CD14-positive monocyte (primary cell): ENCODE results near the gene ADGRL3. TPM values are rescaled to one million over a fixed set of nuclear protein-coding genes. Genes with fewer than 3 reads are reported as not detected.

ENCODE experiments used
- DNase-seq, 3 donors: peaks; one replicate each; pipeline ENCODE4 v3.0.0-alpha.2; 2011 to 2022
- H2AFZ ChIP-seq: 2 replicates; pipeline ENCODE4 v1.6.0; 2012; ENCODE audit warnings: mild to moderate bottlenecking, low read depth, low read length, inconsistent platforms; ENCODE audit not compliant: insufficient read depth, poor library complexity, severe bottlenecking
- H3K27ac ChIP-seq, 2 donors: 1 replicate in 1 of 2; 2 replicates in 1 of 2; pipeline ENCODE4 v1.5.1; 2012 to 2013; ENCODE audit warnings: low read length in 2 of 2, control low read depth in 1 of 2, inconsistent platforms in 1 of 2, low read depth in 1 of 2, mild to moderate bottlenecking in 1 of 2
- H3K27me3 ChIP-seq, 2 donors: one replicate each; pipeline versions ENCODE4 v1.6.0 to v1.6.1; 2011 to 2013; ENCODE audit warnings: low read length in 2 of 2; ENCODE audit not compliant: control insufficient read depth in 2 of 2, insufficient read depth in 2 of 2
- H3K36me3 ChIP-seq, 2 donors: replicated peaks in 1 of 2; 1 replicate in 1 of 2; 2 replicates in 1 of 2; pipeline versions ENCODE4 v1.5.1 to v1.6.1; 2012 to 2013; ENCODE audit warnings: low read length in 2 of 2, control low read depth in 1 of 2, inconsistent platforms in 1 of 2, mild to moderate bottlenecking in 1 of 2; ENCODE audit not compliant: insufficient read depth in 2 of 2, control insufficient read depth in 1 of 2
- H3K4me1 ChIP-seq, 2 donors: 1 replicate in 1 of 2; 2 replicates in 1 of 2; pipeline versions ENCODE4 v1.5.1 to v1.6.1; 2012 to 2013; ENCODE audit warnings: low read length in 2 of 2, control low read depth in 1 of 2, inconsistent platforms in 1 of 2, mild to moderate bottlenecking in 1 of 2, moderate library complexity in 1 of 2; ENCODE audit not compliant: insufficient read depth in 2 of 2, control insufficient read depth in 1 of 2
- H3K4me2 ChIP-seq: replicated peaks from 2 replicates; pipeline ENCODE3; 2012; ENCODE audit warnings: low read length, moderate library complexity, mild to moderate bottlenecking; ENCODE audit not compliant: poor library complexity, severe bottlenecking; ENCODE audit errors: extremely low read depth
- H3K4me3 ChIP-seq, 3 experiments: fragments of 200-600 bp in 1 of 3; sonication (generic) in 1 of 3; replicated peaks in 1 of 3; 1 replicate in 2 of 3; 2 replicates in 1 of 3; pipeline ENCODE4 v1.5.1; 2011 to 2013; ENCODE audit warnings: low read length in 3 of 3, mild to moderate bottlenecking in 3 of 3, control low read depth in 2 of 3, low read depth in 2 of 3, inconsistent platforms in 1 of 3, moderate library complexity in 1 of 3
- H3K79me2 ChIP-seq: 2 replicates; pipeline ENCODE4 v1.6.0; 2012; ENCODE audit warnings: mild to moderate bottlenecking, control low read depth, inconsistent platforms, low read length, moderate library complexity; ENCODE audit not compliant: insufficient read depth
- H3K9ac ChIP-seq: 2 replicates; pipeline ENCODE4 v1.6.0; 2017; ENCODE audit warnings: low read length, mild to moderate bottlenecking; ENCODE audit not compliant: insufficient read depth, poor library complexity, severe bottlenecking
- H3K9me3 ChIP-seq, 2 donors: replicated peaks in 1 of 2; 1 replicate in 1 of 2; 2 replicates in 1 of 2; pipeline versions ENCODE4 v1.5.1 to v1.6.1; 2012 to 2013; ENCODE audit warnings: low read length in 2 of 2, control low read depth in 1 of 2; ENCODE audit not compliant: control insufficient read depth in 1 of 2, insufficient read depth in 1 of 2
- H4K20me1 ChIP-seq: 2 replicates; pipeline ENCODE4 v1.6.0; 2012; ENCODE audit warnings: mild to moderate bottlenecking, low read length, control low read depth, moderate library complexity; ENCODE audit not compliant: insufficient read depth
- H3K27ac Mint-ChIP-seq, 7 donors: one replicate each; pipeline ENCODE4 v1.8.0; 2020; ENCODE audit warnings: mild to moderate bottlenecking in 7 of 7, mixed read lengths in 7 of 7, moderate library complexity in 6 of 7, inconsistent platforms in 2 of 7
- H3K27me3 Mint-ChIP-seq, 3 donors: one replicate each; pipeline ENCODE4 v1.8.0; 2021 to 2022; ENCODE audit warnings: low read depth in 3 of 3, mild to moderate bottlenecking in 3 of 3, mixed read lengths in 3 of 3, moderate library complexity in 3 of 3, inconsistent platforms in 1 of 3
- H3K36me3 Mint-ChIP-seq, 2 donors: one replicate each; pipeline ENCODE4 v1.8.0; 2020; ENCODE audit warnings: mixed read lengths in 2 of 2, inconsistent platforms in 1 of 2, mild to moderate bottlenecking in 1 of 2
- H3K4me1 Mint-ChIP-seq: one replicate; pipeline ENCODE4 v1.8.0; 2020; ENCODE audit warnings: mild to moderate bottlenecking, mixed read lengths
- H3K4me3 Mint-ChIP-seq, 2 donors: one replicate each; pipeline ENCODE4 v1.8.0; 2020; ENCODE audit warnings: mild to moderate bottlenecking in 2 of 2, mixed read lengths in 2 of 2, moderate library complexity in 1 of 2
- H3K9me3 Mint-ChIP-seq, 7 donors: one replicate each; pipeline ENCODE4 v1.8.0; 2020 to 2022; ENCODE audit warnings: mixed read lengths in 7 of 7, mild to moderate bottlenecking in 6 of 7, moderate library complexity in 6 of 7, inconsistent platforms in 2 of 7
- CTCF ChIP-seq: fragments of 200-600 bp; IDR thresholded peaks from one replicate; pipeline ENCODE4 v1.8.0; 2022; ENCODE audit warnings: antibody characterized with exemption, mild to moderate bottlenecking
- WGBS: methylation state at CpG from one replicate; pipeline ENCODE4 v1.1.5; 2013; ENCODE audit warnings: missing lambda C conversion rate; ENCODE audit not compliant: insufficient coverage; 5-methylcytosine and 5-hydroxymethylcytosine counted together
- intact Hi-C, 2 donors: fragments of 100-400 bp; cut with micrococcal nuclease; formaldehyde crosslinking; loops; one replicate each; pipeline versions ENCODE4 v1.15.0 to v1.15.1; 2023
- polyA plus RNA-seq, 3 donors: library from polyadenylated mRNA; depleted of rRNA in 1 of 3; unstranded in 2 of 3; stranded (reverse) in 1 of 3; fragments of 300-500 nt in 2 of 3; fragments of >200 nt in 1 of 3; fragmentation: Illumina TruSeq in 2 of 3; gene quantifications; 1 replicate in 2 of 3; 2 replicates in 1 of 3; pipeline ENCODE4 v1.2.3, GENCODE V29; 2012 to 2021

Gene ADGRL3
- polyA plus RNA-seq, 3 donors = not detected

GRCh38 chr4:61785761-61786160 lies 585.6 kb downstream of the ADGRL3 start:
- Histone ChIP-seq H3K4me2 (no peak overlapping the region), H3K9ac (no peak overlapping the region), H3K27ac (no peak overlapping the region), H3K79me2 (no peaks in the 10 kb centered on the region), H3K9me3 (no peaks in the 10 kb centered on the region), H4K20me1 (no peaks in the 10 kb centered on the region), H3K36me3 (no peaks in the 10 kb centered on the region), H3K27me3 (no peaks in the 10 kb centered on the region), H2AFZ (no peak overlapping the region), H3K4me3 (no peak overlapping the region), H3K4me1 (no peaks in the 10 kb centered on the region)
- H3K4me3 Mint-ChIP-seq = no peak overlapping the region
- H3K36me3 Mint-ChIP-seq = no peaks in the 10 kb centered on the region
- intact Hi-C loops = no loop called here
- no peaks in the 10 kb centered on the region for H3K4me1 Mint-ChIP-seq
- no CpG with 5 or more reads among the region's 1 CpG for WGBS
- H3K9me3 Mint-ChIP-seq = peaks cover 0 to 9% (median 0%) of the 10 kb centered on the region in 7 donors
- peaks cover 0 to 3% (median 0%) of the 10 kb centered on the region in 3 donors for H3K27me3 Mint-ChIP-seq
- no peak for DNase-seq
- no peak overlapping the region for H3K27ac Mint-ChIP-seq
- no peak for TF ChIP-seq CTCF

- Histone ChIP-seq H2AFZ (no peak overlapping the region), H3K4me1 (no peaks in the 10 kb centered on the region), H3K79me2 (no peaks in the 10 kb centered on the region), H3K4me3 (no peak overlapping the region), H3K27me3 (no peaks in the 10 kb centered on the region), H3K36me3 (no peaks in the 10 kb centered on the region), H4K20me1 (no peaks in the 10 kb centered on the region), H3K4me2 (no peak overlapping the region), H3K9me3 (no peaks in the 10 kb centered on the region), H3K9ac (no peak overlapping the region), H3K27ac (no peak overlapping the region)
- no peak for TF ChIP-seq CTCF
- Mint-ChIP-seq H3K27me3 (peaks cover 0 to 3% (median 0%) of the 10 kb centered on the region in 3 donors), H3K4me1 (no peaks in the 10 kb centered on the region), H3K4me3 (no peak overlapping the region), H3K36me3 (no peaks in the 10 kb centered on the region), H3K9me3 (peaks cover 0 to 13% (median 3%) of the 10 kb centered on the region in 7 donors), H3K27ac (no peak overlapping the region)
- no CpG with 5 or more reads among the region's 2 CpGs for WGBS
- intact Hi-C loops = no loop called here
- DNase-seq = no peak
These were observed 586.1 kb downstream of the ADGRL3 start for GRCh38 chr4:61786211-61786610.
